Measurements from ENCODE around the gene GUCY2D.
"Not testable (repeated sequence)": the region's sequence is repeated elsewhere in the genome, so short reads cannot be mapped to it uniquely, and the experiment has no call there.

The GUCY2D gene

DNA sequence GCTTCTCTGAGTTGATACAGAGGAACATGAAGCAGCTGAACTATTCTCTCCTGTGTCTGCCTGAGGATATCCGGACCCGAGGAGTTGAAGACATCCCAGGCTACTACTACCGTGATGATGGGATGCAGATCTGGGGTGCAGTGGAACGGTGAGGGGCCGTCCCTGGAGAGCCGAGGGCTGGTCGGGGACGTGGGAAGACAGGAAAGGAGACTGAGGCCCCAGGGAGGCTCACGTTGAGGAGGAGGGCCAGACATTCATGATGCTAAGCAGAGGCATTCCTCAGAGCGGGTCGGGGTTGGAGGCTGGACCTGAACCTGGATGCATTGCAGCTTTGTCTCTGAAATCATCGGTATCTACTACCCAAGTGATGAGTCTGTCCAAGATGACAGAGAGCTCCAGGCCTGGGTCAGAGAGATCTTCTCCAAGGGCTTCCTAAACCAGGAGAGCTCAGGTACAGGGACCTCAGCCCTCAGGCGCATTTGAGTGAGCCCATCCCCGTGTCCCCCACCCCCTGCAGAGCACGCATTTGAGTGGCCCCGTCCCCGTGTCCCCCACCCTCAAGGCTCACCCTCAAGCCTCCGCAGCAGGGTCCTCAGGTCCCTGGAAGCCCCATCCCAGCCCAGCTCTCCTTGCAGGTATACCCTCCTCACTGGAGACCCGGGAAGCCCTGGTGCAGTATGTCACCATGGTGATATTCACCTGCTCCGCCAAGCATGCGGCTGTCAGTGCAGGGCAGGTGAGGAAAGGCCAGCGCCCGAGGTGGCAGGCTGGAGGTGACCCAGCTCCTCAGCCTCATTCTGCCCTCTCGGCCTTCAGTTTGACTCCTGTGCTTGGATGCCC lies 44.7 kb downstream of the GUCY2D start:
- no peak for DNase-seq

DNA sequence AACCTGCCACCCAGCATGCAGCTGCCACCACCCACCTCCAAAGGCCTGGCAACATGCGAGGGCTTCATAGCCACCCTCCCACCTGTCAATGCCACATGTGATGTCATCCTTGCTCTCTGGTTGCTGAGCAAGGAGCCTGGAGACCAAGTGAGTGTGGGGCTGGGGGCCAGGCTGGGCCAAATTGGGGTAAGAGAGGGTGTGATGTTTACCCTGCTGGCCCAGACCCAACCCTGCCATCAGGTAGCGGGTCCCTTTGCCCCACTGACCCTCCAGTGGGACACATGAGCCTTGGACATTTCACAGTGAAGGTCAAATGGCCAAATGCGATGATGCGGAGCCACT lies 45.3 kb downstream of the GUCY2D start:
- no peak for DNase-seq

DNA sequence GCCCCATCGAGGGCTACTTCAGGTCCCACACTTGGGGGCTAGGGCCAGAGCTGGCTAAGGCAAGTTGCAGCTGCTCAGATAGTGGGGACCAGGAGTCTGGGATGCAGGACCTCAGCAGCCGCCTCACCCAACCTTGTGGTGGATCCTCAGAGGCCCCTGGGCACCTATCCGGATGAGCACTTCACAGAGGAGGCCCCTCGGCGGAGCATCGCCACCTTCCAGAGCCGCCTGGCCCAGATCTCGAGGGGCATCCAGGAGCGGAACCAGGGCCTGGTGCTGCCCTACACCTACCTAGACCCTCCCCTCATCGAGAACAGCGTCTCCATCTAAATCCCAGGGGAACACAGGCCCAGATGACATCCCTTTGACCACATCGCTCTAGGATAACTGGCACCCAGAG lies 45.8 kb downstream of the GUCY2D start:
- no peak for DNase-seq

DNA sequence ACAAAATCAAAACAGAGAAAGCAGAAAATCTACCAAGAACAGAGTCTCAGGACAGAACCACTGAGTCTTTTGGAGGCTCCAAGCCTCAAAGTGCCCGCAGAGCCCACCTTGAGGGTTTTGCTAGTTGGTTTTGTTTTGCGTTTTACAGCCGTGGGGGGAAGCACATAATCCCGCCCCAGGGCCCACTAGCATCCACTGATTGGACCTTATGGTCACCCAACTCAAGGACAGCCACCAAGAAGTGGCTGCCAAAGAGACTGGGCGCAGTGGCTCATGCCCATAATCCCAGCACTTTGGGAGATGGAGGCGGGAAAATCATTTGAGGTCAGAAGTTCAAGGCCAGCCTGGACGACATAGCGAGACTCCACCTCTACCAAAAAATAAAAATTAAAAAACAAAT lies 46.3 kb downstream of the GUCY2D start:
- DNase-seq: no peak

DNA sequence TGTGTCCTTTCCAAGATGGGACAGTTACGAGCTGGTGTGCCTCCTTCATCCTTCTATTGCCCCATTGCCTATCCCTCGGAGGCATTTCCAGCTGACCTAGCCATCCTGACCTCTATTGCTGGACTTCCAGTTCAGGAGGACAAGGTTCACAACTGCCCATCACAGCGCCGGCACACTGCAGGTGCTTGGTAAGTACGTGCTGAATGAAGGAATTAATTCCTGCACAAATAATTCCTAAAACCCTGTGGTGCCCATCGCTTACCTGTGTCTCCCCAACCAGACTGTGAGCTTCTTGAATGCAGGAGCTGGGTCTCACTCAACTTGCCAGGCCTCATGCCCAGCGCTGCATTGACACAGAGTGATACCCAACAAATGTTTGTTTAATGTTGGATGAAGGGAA lies 49.4 kb downstream of the GUCY2D start:
- no peak for DNase-seq

DNA sequence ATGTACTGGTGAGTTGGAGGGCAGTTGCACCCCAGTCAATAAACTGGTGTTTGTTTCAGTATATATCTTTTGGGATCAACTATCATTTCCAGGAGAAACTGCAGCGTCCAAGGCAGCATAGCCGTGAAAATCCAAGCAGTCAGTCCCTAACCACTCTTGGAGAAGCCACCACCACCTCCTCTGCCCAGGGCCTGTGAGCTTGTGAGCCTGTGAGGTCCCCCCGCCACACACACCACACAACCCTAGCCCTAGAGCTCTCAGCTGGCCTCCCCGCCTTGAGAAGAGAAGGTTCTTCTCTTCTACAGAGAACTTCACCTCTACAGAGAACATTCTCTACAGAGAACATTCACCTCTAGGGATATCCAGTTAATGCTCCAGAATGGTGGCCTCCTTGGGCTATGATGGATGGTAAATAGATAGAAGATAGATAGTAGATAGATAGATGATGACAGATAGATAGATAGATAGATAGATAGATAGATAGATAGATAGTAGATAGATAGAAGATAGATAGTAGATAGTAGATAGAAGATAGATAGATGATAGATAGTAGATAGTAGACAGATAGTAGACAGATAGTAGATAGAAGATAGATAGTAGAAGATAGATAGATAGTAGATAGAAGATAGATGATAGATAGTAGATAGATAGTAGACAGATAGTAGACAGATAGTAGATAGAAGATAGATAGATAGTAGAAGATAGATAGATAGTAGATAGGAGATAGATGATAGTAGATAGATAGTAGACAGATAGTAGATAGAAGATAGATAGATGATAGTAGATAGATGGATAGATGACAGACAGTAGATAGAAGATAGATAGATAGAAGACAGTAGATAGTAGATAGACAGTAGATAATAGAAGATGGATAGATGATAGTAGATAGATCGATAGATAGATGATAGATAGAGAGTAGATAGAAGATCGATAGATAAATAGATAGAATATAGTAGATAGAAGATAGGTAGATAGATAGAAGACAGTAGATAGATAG lies 50.1 kb downstream of the GUCY2D start:
- DNase-seq: no peak

DNA sequence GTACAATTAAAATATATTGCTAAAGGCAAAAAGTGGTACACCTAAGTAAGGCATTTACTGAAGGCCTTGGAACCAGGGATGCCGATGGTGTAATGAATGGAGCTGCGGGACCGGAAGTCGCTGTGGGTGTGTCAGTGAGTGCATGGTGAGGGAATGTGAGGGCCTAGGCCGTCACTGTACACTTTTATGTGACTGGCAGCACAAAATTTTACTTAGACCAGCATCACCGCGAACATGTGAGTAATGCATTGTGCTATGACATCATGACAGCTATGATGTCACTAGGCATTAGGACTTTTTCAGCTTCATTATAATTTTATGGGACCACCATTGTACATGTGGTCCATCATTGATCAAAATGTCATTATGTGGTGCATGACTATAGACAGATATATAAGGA lies 51.2 kb downstream of the GUCY2D start:
- DNase-seq: no peak

DNA sequence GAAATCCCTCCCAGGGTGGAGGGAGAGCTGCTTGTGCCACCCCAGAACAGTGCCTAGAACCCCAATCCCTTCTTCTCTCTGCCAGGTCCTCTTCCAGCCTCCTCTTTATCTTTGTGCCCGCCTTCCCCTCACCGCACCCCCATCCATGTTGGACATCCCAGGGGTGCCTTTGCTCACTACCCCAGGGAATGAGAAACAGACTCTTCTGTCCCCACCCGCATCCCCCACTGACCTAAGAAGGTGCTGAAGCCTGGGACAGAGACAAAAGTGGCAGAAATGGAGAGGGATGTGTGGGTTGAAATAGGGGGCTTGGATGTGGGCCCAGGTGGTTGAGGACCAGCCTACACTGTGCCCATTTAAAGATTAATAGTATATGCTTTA lies 53.4 kb downstream of the GUCY2D start:
- DNase-seq: no peak

DNA sequence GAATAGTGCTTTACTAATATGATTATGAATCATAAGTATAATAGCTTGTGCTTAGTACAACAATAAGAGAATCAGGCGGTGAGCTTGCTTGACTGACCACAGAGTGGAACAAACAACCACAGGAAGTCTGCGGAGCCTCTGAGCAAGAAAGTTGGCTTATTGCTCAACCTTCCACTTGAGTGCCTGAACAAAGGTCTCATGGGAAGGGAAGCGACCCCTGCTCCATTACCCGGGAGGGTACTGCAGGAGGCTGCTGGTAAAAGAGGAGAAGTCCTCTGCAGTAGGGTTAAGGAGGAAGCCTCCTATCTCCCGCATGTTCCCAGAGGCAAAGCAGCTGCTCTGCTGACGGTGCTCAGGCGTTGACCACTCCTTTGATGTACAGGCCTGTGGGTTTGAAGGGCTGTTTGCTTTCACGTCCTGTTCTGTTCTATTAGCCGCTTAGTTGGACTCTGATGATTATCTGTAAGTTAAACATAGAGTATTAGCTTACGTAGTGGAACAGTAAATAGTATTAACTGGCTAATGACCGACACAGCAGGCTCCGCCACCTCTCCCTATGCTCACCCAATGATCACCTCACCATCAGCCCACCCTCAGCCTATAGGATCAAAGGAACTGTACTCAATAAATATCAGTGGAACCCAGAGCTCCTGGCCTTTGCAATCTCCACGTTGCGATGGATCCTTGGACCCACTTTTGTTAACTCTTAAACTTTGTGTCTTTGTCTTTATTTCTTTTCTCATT lies 54.0 kb downstream of the GUCY2D start:
- DNase-seq: peak; percentile 53

DNA sequence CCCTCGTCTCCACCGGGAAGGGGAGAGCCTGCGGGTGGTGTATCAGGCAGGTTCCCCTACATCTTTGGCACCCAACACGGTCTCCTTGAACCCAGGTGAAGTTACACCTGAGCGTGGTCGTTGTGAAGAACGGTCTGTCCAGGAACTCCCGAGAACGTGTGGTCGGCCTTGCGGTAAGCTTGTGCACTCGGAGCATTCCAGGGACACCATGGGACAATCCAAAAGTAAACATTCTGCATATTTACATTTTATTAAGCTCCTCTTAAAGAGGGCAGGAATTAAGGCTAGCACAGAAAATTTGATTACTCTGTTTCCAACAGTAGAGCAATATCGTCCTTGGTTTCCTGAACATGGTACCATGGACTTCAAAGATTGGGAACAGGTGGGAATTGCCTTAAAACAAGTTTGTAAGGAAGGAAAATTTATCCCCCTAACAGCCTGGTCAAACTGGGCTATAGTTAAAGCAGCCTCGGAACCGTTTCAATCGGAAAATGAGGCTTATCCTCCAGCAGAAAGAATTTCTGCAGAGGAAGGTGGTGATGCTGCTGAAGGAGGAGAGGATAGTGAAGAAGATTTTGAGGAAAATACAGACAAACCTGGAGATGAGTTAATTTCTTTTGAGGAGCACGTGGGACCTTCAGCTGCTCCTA lies 54.7 kb downstream of the GUCY2D start:
- DNase-seq: no peak

DNA sequence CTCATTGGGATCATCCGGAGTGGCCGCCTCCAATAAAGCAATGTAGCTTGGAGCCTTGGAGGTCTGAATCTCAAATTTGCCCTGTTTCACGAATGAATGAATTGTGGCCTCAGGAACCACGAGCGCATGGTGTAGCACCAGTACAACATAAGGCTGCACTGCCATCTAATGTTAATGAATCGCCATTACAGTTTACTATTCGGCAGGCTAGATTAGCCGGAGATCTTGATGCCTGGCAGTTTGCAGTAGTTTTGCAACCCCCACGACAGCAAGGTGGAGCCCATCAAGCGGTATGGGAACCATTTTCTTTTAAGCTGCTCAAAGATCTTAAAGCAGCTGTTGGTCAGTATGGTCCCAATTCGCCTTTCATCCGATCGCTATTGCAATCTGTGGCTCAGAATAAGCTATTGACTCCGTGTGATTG lies 55.3 kb downstream of the GUCY2D start:
- DNase-seq: peak; percentile 81

DNA sequence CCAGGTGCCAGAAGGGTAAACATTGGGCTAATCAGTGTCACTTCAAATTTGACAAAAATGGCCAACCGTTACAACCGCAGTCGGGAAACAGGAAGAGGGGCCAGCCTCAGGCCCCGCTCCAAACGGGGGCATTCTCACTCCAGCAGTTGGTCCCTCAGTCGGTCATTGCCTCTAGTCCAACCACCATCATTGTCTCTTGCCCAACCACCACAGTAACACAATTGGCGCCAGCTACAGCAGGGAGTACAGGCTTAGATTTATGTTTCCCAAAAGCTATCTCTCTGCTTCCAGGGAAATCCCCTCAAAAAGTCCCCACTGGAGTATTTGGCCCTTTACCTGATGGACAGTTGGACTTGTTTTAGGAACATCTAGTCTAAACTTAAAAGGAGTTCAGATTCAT lies 56.7 kb downstream of the GUCY2D start:
- no peak for DNase-seq

DNA sequence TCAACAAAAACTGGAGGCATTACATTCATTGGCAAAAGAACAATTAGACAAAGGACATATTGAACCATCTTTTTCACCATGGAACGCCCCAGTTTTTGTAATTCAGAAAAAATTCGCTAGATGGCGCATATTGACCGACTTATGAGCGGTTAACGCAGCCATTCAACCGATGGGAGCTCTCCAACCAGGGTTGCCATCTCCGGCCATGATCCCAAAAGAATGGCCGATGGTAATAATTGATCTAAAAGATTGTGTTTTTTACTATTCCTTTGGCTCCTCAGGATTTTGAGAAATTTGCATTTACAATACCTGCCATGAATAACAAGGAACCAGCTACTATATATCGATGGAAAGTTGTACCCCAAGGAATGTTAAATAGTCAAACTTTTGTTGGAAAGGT lies 57.9 kb downstream of the GUCY2D start:
- peak; percentile 91 for DNase-seq

DNA sequence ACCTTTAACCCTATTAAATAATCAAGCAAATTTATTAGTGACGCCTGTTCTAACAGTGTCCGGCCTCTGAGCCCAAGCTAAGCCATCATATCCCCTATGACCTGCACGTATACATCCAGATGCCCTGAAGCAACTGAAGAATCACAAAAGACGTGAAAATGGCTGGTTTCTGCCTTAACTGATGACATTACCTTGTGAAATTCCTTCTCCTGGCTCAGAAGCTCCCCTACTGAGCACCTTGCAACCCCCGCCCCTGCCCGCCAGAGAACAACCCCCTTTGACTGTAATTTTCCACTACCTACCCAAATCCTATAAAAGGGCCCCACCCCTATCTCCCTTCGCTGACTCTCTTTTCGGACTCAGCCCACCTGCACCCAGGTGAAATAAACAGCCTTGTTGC lies 59.4 kb downstream of the GUCY2D start:
- not testable (repeated sequence) for DNase-seq

DNA sequence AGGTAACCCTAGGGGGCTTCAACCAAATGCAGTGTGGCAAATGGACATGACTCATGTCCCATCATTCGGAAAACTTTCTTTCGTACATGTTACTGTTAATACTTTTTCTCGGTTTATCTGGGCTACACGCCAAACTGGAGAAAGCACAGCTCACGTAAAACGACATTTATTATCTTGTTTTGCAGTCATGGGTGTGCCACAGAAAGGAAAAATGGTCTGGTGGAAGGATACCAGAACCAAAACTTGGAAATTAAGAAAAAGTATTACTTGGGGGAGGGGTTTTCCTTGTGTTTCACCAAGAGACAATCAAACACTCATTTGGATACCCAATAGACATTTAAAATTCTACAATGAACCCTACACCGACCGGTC lies 60.0 kb downstream of the GUCY2D start:
- DNase-seq: no peak

DNA sequence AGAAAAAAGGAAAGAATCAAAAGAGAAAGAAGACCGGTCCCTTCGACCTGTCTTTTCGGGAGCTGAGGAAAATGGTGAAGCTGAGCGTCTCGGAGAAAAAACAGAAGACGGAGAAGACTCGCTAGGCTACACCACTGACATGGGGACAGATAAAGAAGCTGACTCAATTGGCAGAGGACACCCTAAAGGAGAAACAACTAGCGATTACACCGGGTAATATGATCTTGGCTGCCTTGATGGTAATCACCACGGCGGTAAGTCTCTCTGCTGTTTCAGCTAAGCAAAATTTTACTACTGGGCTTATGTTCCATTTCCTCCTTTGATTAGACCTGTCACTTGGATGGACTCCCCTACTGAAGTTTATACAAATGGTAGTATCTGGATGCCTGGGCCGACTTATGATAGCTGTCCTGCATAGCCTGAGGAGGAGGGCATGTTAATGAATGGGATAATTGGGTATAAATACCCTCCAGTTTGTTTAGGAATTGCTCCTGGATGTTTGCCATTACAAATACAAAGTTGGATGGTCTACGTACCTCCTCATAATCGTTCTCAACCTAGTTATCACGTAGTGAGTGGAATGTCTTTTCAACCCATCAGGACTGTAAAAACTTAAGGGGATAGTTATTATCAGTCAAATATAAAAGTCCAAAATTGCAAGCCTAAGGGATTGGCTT lies 60.5 kb downstream of the GUCY2D start:
- DNase-seq: no peak

DNA sequence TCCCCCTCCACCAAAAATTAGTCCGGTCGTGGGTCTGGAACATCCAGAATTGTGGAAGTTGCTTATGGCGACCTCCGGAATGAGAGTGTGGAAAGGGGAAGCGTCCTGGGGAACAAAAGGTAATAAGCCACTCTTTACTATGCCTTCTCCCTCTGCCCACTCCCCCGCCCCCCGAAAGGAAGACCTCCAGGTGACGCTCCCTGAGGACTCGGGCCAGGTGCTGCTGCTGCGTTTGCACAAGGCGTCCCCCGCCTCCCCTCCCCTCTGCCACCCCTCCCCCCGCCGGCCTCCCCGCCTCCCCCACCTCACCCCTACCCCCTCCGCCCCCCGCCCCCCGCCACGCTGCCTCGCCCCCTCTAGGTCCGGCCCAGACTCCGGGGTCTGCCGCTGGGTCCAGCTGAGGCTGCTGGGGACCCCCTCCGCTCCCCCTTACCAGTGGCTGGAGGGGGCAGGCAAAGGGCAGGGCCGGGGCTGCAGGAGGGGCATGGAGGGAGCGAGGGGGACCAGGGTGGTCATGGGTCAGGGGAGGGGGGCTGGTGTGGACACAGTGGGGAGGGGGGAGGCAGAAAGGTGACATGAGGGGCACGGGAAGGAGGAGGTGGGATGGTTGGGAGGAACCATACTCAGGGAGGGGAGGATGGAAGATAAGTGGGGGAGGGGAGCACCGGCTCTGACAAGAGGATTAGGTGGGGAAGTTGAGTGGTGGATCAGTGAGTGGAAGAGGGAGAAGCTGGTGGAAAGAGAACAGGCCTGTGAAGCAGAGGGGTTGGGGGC lies 61.5 kb downstream of the GUCY2D start:
- DNase-seq: no peak

DNA sequence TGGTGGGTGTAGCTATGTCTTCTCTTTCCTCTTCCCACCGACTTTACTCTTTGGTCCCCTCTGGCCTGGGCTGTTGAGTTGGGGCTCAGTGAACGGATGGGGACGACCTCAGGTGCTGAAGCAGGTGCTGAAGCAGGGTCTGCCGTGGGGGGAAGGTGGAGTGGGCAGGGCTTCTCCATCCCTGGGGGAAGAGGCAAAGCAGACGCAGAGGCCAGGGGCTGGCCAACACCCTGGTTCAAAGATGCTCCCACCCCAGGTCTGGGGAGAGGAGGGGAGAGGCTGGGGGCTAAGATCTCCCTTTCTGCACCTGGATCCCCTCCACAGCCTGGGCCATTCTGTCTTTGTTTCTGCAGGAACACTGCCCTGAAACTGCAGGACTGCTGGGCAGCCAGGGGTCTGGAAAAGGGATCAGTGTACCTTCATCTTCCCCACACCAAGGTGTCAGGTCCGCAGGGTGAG lies 62.2 kb downstream of the GUCY2D start:
- DNase-seq: no peak

DNA sequence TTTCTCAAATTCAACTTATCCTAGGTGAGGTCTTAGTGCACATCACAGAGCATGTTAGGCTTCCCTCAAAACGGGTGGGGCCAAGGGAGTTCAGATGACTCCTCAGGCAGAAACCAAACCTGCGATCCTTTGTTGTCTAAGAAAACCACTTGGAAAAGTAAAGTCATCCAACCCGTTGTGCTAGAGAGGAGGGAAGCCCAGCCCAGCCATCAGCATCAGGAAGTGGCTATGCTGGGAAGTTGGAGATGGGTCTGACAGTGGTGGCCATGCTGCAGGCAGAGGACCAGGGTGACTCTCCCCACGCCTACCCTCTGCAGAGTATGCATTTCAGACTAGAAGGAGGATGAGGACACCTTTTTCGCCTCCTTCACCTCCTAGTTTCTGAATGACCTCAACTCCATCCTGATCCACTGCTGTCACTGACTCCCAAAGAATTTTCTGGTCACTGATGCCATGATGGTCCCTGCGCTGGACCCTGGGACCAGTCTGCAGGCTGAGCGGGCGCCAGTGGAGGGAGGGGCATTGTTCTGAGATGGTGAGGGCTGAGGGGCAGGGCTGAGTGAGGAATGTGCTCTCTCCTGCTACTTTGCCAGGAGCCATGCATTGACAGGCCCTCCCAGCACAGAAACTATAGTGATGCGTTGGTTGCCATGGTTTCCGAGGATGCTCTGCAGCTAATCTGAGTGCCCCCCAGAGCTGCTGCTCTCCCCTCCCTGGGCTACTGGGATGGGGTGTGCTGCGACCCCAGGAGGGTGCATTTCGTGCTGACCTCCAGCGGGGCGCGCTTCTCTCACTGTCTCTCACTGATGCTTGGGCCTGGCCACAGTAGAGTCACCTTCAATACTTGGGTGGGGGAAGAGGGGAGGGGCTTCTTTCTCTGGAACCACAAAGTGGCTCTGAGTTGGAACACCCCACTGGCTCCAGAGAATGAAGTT lies 64.7 kb downstream of the GUCY2D start:
- no peak for DNase-seq

DNA sequence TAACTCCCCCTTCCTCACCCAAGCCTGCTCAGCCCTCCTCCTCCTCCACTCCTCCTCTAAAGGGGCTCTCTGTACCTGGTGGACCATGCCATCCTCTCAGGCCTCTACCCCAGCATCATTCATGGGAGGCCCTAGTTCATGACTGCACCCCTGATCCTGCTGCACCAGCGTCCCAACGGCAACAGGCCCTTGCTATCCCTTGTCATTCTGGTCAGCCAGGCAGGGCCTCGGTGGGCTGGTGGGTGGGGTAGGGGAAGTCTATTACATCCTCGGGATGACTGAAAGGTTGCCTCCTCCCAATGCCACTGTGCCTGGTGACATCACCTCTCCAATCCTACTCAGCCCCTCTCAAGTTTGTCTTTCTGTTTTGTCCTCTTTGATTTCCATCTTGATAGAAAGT lies 65.4 kb downstream of the GUCY2D start:
- no peak for DNase-seq
